Cardiac fibroblast (primary cell): ENCODE data around the gene UBQLN1.
"Not testable (repeated sequence)": the region's sequence is repeated elsewhere in the genome, so short reads cannot be mapped to it uniquely, and the experiment has no call there.

Experiments used
- DNase-seq, 2 donors: peaks; one replicate each; pipeline versions ENCODE4 v3.0.0 to v3.0.0-alpha.2; 2010; ENCODE audit warnings: low read depth in 2 of 2
- H3K4me3 ChIP-seq, 2 donors: replicated peaks in 1 of 2; 1 replicate in 1 of 2; 2 replicates in 1 of 2; pipeline ENCODE4 v1.5.1; 2011; ENCODE audit warnings: low read depth in 2 of 2, low read length in 2 of 2, mild to moderate bottlenecking in 2 of 2, moderate library complexity in 1 of 2
- TF ChIP-seq, protein P1 (sequence below): IDR thresholded peaks from one replicate; pipeline ENCODE4 v1.5.1; 2011; ENCODE audit warnings: low read depth, mild to moderate bottlenecking, low read length, inconsistent platforms

UBQLN1 gene

DNA sequence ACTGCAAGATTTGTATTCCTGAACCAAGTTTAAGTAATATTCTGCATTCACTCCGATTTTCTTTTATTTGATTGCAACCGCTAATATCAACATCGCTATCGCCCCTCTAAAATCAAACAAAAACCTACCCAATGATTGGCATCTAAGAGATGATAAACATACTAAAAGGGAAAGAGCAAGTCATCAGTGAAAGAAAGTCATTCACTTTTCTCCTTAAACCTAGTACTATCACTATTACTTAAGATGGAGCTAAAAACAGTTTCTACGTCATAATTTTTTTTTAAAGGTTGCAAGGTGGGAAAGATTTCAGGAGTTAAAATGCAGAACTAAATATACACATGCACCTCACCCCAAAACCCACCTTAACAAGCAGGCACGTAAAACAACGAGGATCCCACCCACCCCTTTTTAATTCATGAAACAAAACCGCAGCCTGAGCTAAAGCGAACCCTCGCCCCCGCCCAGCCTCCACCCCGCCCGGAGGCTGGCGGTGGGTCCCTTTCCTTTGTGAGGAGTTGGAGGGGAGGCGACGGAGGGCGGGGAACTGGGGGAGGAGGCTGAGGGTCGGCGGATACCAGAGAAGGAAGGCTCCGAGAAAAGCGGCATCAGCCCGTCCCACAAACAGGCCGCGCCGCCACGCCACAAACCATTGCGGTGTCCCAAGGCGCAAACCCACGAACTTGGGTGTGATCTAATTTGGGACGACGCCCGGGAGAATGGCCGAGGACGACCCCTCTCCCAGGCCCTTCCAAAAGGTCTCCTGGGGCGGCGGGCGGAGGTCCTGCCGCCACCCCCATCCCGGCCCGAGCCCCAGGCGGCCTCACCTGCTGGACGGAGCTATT, 861 bp downstream of the UBQLN1 start:
- DNase-seq: peak; percentile 22 to 36
- H3K4me3 ChIP-seq: peak overlapping the region; percentile 84 to 90
- TF ChIP-seq, protein P1, sequence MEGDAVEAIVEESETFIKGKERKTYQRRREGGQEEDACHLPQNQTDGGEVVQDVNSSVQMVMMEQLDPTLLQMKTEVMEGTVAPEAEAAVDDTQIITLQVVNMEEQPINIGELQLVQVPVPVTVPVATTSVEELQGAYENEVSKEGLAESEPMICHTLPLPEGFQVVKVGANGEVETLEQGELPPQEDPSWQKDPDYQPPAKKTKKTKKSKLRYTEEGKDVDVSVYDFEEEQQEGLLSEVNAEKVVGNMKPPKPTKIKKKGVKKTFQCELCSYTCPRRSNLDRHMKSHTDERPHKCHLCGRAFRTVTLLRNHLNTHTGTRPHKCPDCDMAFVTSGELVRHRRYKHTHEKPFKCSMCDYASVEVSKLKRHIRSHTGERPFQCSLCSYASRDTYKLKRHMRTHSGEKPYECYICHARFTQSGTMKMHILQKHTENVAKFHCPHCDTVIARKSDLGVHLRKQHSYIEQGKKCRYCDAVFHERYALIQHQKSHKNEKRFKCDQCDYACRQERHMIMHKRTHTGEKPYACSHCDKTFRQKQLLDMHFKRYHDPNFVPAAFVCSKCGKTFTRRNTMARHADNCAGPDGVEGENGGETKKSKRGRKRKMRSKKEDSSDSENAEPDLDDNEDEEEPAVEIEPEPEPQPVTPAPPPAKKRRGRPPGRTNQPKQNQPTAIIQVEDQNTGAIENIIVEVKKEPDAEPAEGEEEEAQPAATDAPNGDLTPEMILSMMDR: no peak

DNA sequence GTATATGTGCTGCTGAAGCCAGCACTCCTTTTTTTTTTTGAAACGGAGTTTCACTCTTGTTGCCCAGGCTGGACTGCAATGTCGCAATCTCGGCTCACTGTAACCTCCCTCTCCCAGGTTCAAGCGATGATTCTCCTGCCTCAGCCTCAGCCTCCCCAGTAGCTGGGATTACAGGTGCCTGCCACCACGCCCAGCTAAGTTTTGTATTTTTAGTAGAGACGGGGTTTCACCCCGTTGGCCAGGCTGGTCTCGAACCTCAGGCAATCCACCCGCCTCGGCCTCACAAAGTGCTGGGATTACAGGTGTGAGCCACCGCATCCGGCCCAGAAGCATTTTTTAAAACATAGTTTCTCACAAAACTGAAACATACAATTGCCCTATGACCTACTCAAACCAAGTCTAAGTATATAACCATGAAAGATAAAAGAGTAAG, 2.5 kb downstream of the UBQLN1 start:
- H3K4me3 ChIP-seq: not testable (repeated sequence)
- peak in 1 of 2 donors; percentile 8 for DNase-seq

DNA sequence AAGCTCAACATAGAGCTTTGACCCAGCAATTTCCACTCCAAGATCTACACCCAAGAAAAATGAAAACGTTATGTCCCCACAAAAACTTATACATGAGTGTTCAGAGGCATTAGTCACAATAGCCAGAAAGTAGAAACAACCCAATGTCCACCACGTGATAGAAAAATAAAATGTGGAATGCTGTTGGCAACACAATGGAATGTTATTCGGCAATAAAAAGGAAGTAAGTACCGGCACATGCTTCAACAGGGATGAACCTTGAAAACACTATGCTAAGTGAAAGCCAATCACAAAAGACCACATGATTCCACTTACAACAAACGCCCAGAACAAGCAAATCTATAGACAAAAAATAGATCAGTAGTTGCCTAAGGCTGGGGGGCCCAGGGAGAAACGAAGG, 6.0 kb downstream of the UBQLN1 start:
- DNase-seq: peak; percentile 52 to 93
- TF ChIP-seq, protein P1: no peak
- H3K4me3 ChIP-seq: no peak overlapping the region

DNA sequence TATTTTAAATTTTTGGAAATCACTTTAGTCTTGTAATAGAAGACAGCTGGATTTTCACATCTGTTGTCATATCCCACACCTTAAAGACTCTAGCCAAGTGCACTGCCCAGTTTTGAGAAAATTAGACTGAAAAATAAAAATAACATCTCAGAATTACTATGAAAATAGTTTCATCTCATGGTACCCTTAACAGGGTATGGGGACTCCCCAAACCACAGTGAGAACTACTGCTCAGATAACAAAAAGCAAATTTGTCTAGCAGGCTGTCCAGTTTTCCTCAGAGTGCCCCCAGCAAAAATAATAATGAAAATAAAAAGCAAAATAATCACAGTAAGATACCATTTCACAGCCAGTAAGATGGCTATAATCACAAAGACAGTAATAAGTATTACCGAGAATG, 6.5 kb downstream of the UBQLN1 start:
- H3K4me3 ChIP-seq: no peak overlapping the region
- TF ChIP-seq, protein P1: no peak

DNA sequence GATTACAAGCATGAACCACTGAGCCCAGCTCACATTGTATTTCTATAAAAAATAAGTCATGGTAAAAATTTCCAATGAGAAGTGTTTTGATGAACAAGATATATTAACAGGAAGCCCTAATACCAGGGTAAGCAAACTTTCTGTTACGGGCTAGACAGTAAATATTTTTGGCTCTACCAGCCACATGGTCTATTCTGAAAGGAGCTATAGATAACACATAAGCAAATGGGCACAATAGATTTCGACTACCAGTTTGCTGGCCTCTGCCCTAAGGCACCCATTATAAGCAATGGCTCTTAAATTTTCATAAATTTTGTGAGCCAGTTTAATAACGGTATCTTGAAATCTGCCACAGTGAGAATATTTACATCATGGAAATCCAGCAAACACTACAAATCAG, 8.1 kb downstream of the UBQLN1 start:
- TF ChIP-seq, protein P1: no peak
- no peak overlapping the region for H3K4me3 ChIP-seq
- DNase-seq: no peak

More for the DNA sequence above, 6.5 kb downstream of the UBQLN1 start:
- no peak for DNase-seq

DNA sequence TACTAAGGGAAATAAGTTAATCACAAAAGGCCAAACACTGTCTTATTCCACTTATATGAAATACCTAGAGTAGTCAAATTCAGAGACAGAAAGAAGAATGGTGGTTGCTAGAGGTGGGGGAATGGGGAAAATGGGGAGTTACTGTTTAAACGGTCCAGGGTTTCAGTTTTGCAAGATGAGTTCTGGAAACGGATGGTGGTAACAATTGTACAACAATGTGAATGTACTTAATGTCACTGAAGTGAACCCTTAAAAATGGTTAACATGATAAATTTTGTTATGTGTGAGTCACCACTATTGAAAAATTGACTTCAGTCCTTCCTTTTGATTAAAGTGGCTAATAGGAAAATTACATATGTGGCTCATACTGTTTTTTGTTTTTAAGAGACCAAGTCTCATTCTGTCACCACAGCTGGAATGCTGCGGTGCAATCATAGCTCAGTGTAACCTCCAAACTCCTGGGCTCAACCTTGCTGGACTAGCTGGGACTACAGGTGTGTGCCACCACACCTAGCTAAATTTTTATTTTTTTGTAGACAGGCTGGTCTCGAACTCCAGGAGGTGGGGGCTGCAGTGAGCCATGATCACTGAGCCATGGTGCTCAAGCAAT, 8.7 kb downstream of the UBQLN1 start:
- H3K4me3 ChIP-seq: no peak overlapping the region
- no peak for DNase-seq
- TF ChIP-seq, protein P1: no peak

DNA sequence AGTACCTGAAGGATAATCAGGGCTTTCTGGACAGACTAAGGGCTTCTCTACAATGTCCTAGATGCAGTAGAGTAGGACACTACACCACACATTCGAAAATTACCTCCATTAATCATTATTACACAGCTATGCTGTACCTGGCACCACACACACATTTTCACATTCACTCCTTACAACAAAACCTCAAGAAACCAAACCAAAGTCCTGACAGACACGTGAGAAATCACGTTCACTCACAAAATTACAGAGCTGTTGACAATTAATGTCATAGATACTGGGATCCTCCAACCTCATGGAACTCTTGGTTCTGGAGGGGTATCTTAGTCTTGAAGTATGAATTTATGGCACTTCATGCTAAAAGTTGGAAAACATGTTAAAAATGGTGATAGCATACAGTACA, 16.3 kb downstream of the UBQLN1 start:
- TF ChIP-seq, protein P1: no peak
- H3K4me3 ChIP-seq: no peak overlapping the region
- DNase-seq: no peak
